HG03039 (cell line): Measurements from ENCODE around the gene MYO6.

Source experiments
- ATAC-seq: cut with Tn5 transposase; IDR thresholded peaks from one replicate; pipeline ENCODE4 v1.9.1; 2021; ENCODE audit warnings: mild to moderate bottlenecking, moderate library complexity; ENCODE audit not compliant: unreplicated experiment

The MYO6 gene

DNA sequence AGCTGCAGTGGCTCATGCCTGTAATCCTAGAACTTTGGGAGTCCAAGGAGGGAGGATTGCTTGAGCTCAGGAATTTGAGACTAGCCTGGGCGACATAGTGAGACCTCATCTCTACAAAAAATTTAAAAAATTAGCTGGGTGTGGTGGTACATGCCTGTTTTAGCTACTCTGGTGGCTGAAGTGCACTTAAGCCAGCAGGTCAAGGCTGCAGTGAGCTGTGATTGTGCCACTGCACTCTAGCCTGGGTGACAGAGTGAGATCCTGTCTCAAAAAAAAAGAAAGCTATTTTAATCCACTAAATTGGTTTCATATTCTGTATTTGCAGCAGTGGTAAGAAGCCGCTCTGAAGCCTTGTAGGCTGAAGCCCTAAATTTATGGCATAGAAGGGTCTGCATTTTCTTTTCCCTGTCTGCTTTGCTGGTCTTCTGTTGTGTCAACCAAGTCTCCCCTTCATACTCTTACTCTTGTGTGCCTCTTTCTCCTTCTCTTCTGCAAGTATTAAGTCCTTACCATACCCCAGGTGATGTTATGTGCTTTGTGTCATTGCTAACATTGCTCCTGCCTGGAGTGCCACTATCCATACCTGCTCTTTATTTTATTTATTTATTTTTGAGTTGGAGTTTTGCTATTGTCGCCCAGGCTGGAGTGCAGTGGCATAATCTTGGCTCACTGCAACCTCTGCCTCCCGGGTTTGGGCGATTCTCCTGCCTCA, 70.9 kb downstream of the MYO6 start:
- no peak for ATAC-seq

DNA sequence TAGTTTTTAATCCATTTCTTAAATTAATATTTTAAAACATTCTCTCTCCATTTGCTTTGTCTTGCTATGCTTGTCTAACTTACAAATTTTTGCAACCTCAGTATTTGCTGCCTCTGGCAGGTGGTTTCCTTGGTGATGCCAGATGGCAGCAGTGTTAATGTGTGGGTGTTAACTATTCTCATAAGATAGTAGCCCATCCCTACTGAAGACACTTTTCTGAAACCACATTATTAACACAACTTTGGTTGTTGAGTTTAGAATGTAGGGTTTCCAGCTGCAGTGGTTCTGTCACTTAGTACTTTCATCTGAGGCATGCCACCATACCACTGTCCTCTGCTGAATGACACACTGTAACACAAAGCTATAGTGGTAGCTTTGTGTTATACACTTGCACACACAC, 75.1 kb downstream of the MYO6 start:
- no peak for ATAC-seq

DNA sequence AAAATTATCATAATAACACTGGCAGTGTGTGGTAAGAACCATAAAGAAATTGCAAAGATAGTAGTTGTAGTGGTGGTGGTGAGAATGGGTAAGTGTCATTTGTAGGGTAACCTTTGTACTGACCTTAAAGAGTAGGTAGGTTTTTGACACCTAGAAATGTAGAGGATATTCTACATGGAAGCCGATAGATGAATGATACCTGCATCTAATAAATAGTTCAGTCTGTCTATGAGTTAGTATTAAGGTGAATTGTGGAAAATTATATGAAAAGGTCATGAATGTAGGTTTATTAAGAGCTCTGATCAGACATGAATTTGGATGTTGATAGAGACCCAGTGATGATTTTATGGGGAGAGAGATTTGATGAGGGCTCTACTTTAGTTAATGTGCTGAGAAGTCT, 78.1 kb downstream of the MYO6 start:
- ATAC-seq, result no peak

DNA sequence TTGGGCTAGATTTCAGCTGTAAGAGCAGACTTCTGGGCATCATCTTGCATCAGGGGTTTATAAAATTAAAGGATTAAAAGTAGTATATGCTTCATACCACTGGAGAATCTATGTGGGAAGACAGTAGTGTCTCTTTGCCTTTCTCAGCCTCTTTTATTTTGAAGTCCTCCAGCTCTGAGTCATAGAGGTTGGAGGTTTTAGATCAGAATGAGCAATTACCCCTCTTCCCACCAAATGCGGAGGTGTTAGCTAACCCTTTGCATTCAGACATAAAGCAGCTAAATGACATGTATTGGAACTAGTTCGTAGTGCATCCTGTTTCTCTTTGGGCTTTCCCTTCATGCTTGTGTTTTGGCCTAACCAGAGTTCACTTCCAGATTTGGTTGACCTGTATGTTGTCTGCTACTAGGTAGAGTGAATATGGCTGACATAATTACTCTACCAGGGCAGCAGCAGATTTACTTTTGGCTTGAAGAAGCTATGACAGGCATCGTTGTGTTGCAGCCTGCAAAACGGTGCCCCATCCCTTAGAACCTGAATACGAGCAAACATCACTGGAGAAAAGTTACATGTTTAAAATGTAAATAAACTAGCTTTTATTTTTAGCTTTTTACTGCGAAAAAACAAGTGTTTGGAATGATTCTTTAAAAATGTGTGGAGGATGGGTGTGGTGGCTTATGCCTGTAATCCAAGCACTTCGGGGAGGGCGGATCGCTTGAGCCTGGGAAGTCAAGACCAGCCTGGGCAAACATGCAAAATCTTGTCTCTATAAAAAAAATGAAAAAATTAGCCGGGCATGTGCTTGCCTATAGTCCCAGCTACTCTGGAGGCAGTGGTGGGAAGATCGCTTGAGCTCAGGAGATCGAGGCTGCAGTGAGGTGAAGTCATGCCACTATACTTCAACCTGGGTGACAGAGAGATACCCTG, 82.2 kb downstream of the MYO6 start:
- peak; percentile 89 for ATAC-seq

DNA sequence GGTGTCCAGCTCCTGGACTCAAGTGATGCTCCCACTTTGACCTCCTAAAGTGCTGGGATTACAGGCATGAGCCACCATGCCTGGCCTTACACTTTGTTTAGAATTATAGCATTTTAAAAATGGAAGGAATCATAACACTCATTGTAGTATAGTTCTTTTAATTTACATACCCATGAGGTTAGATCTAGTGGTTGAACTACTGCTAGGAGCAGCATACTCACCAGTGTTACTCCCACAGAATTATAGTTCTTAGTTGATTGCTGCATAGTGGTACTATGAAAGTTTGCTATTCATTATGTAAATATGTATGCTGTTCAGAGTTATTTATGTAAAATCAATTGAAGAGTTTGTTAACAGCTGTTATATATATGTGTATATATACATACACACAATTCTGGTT, 85.4 kb downstream of the MYO6 start:
- no peak for ATAC-seq

DNA sequence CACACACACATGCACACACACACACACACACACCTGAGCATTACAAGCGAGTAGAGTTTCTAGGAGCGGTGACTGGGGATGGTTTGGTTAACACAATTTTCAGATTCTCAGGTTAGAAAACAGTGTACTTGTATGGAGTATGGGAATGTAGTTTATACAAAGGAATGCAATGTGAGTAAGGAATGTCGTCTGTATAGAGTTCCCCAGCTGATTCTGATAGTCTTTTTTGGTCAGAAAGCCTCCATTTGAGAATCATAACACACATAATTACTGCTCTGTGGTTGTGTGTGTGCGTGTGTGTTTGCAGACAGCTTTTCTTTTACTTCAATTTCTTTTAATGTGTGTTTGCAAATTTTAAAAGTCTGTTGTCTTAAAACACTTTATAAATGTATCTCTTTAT, 93.2 kb downstream of the MYO6 start:
- no peak for ATAC-seq

DNA sequence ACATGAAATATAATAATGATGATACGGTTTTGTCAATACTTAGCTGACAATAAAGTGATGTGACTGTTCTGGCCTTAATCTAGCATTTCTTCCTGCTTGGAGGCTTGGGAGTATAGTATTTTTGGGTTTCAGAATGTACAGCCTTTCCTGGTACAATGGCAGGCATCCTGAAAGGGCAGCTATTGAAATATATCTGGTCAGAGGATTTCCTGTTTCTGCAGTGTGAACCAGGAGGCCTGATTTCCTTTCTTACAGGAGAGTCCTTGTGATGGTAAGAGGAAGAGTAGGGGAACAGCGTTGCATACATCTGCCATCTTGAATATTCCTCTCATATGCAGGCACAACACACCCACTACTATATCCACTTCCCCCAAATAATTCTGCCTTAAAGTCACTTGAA, 93.7 kb downstream of the MYO6 start:
- no peak for ATAC-seq

DNA sequence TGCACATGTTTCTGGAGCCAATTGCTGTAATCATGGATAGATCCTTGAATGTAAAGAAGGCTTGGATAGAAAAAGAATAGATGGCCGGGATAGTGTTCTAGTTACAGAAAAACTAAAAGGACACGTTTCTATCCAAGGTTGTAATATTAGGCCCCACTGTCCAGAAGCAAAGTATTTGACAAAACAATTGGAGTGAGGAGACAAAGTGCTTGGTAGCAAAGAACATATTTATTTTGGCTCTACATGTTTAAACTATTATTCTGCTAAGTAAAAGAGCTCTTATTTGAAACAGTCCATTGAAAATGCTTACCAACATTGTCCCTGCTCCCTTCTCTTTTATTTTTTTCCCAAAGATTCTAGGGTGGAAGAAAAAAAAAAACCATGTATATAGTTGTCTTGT, 94.4 kb downstream of the MYO6 start:
- no peak for ATAC-seq

DNA sequence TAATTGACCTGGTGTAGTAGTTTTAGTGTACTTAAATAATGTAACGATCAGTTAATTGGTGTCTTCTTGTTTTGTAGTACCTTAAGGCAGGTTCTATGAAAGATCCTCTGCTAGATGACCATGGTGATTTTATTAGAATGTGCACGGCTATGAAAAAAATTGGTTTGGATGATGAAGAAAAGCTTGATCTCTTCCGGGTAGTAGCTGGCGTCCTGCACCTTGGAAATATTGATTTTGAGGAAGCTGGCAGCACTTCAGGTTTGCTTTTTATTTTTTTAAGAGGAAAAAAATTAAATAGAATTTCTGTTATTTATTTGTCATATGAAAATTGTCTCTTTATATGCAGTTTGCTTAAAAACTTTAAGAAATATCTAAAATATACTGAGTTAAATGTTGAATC, 99.2 kb downstream of the MYO6 start:
- ATAC-seq, result no peak

DNA sequence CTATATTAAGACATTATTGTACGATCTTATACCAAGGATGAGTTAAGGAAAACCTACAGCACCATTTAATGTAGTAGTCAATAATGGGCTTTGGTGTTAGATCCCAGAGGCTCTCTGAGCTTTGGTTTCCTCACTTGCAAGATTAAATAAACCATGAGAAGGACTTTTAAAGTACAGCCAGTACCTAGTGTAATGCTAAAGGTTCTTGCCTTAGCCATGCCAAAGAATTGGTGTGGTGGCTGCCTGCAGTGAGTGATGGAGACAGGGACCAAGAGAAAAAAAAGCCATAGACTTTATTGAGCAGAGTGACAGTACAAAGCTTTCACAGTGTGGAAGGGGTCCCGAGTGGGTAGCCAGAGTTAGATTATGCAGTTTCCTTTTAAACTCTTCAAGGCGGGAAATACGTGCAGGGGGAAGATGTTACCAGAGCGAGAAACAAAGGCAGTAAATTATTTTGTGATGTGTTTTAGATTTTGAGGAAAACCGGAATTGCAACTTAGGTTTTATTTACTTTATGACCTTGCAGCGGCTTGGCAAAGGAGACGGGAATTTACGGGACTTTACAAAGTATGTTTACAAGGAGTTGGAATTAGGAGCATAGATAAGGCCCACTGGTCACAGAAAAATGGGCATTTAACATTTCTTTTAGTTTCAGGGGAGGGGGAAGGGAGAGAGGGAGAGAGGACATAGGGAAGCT, 100.4 kb downstream of the MYO6 start:
- ATAC-seq, result no peak

DNA sequence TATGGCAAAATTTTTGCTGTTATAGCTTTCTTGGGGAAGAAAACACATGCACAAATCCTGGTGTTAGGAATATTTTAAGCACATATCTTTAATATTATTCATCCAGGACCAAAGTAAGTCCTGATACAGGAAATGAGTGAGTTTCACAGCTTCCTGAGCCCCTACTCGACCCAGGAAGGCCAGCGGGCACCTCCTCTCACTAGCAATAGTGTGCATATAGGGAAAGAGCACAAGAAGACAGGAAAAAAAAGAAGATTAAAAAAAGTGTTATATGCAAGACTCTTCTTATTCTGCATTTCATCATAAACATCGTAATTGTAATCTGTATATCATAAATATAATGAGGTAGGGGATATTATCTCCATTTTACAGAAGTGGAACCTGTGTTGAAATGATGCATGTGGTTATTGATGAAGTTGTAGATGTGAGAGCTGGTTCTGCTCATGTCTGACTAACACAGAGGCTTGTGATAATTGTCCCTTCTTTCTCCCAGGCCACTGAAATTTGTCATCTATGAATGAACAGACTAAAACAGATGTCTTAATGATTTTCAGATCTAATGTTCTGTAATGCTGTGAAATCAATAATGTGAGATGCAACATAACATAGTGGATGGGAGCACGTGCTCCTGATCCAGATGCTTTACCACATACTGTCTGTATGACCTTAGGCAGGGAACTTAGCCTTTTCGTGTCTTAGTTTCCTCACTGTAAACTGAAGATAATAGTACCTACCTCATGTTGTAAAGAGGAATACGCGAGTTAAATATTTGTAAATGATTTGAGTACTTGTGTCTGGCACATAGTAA, 101.2 kb downstream of the MYO6 start:
- no peak for ATAC-seq

DNA sequence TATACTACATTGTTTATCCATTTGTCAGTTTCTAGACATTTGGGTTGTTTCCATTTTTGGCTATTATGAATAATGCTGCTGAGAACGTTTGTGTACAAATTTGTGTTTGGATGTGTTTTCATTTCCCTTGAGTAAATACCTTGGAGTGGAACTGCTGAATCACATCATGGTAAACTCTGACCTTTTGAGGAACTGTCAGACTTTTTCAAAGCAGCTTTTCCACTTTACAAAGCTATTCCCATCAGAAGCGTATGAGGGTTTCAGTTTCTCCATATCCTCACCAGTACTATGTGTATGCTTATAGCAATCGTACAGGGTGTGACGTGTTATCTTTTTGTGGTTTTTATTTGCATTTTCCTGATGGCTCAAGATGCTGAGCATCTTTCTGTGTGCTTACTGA, 103.7 kb downstream of the MYO6 start:
- ATAC-seq, result no peak

DNA sequence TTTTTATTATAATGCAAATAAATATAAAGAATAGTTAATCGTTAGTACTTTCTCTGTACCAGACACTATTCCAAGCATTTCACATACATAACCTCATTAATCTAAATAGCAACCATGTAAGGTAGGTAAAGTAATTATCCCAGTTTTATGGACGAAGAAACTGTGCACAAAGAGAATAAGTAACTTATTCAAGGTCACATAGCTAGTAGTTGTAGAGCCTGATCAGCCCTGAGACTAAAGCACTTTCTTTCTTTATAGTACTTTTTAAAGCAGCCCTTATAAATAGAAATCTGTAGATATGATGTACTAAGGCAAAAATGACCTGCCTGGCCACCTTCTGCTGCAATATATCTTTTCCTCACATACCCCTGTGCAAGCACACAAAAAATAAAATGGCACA, 104.8 kb downstream of the MYO6 start:
- no peak for ATAC-seq

DNA sequence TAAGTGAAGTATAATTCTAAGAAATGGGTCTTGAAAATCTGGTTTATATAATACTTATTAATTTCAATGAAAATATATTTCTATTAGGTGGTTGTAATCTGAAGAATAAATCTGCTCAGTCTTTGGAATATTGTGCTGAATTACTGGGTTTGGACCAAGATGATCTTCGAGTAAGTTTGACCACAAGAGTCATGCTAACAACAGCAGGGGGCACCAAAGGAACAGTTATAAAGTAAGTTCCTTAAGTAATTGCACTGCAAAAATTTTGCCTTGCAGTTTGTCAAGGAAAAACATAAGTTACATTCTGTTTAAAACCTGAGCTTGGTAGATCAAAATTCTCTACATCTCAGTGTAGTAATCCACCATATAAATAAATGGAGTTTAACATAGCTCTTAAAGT, 106.0 kb downstream of the MYO6 start:
- no peak for ATAC-seq

DNA sequence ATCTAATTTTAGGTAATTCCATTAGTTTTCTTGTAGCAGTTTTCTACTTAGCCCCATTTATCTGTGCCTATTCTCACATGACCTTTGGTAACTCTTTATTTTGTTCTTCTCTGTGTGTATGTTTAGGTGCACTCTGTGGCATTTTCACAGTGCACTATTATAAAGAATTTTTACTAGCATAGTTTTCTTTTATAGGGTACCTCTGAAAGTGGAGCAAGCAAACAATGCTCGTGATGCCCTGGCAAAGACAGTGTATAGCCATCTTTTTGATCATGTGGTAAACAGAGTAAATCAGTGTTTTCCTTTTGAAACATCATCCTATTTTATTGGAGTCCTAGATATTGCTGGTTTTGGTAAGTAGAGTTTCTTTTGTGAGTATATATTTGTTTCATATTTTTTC, 107.9 kb downstream of the MYO6 start:
- no peak for ATAC-seq

DNA sequence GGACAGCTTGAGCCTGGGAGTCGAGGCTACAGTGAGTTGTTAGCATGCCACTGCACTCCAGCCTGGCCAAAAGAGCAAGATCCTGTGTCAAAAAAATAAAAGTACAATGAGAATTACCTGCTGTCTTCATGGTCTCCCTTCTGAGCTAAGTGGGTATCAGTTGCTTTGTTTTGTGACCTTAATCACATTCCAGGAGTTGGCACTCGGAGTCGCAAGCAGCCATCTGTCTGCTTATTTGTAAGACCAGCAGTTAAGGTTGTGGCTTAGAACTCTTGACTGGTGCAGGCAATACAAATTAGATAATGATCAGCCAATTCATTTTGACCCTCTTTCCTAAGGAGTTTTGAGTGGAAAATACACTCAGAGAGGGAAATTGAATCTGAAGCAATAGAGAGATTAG, 114.0 kb downstream of the MYO6 start:
- ATAC-seq, result no peak

DNA sequence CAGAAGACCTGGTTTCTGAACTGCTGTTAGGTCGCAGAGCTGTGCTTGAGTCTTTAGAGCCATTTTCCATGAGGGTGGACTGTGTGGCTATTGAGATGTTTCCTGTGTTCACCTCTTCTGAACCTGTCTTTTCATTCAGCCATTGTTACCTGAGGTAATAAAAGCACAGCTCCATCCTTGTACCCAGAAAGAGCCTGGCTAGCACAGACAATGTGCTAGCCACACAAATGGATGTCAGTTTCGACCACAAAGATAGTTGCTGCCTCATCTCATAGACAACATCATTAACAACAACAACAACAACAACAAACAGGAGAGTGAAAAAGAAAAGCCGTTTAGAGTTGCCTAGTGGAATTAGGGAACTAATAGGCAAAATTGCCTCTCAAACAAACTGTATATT, 114.7 kb downstream of the MYO6 start:
- ATAC-seq, result no peak

DNA sequence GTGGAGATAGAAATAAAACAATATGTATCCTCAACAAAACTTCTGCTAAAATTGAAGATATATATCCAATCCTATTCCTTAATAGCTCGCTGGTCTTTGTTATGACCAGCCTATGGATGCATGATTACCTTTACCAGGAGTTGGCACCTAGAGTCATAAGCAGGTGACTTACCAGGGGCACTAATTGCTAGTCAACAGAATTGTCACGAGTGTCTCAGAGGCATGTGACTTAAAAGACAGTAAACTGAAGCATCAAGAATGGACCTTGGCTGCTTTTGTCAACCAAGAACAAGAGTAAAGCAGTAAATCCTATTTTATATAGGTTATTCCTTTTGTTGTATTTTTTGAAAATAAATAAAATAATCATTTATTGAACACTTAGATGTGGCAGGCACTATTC, 115.4 kb downstream of the MYO6 start:
- ATAC-seq, result no peak

DNA sequence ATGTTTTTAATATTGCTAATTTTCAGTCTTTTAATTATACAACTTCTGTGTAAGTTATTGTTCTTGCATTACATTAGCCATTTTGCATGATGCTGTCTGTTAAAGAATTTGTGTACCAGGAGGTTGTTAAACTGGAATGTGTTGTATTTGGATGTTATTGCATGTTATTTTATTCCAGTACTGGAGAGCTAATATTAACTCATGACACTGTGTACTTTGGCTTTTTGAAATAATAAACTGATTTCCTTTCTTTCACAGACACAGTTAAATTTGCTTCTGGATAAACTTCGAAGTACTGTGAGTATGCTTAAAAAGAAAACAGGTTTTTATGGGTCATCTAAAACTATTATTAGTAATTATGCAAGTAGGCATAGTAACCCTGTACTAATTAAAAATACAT, 121.3 kb downstream of the MYO6 start:
- ATAC-seq, result no peak

DNA sequence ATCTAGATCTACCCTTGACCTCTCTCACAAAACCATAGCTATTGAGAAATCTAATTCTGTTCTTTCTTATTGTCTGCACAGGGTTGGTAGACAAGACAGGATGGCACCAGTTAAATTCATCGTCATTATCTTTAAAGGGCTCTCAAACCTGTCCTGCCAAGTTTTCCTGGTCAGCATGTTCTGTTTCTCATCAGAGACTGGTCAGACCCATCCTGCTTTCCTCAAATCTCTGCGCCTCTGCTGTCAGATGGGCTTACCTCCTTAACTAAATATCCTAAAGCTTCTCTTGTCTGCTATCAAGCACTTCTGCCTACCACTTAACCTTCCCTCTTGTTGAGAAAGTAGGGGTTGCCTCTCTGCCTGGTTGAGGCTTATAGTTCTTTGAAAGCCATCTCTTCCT, 125.2 kb downstream of the MYO6 start:
- ATAC-seq, result no peak

DNA sequence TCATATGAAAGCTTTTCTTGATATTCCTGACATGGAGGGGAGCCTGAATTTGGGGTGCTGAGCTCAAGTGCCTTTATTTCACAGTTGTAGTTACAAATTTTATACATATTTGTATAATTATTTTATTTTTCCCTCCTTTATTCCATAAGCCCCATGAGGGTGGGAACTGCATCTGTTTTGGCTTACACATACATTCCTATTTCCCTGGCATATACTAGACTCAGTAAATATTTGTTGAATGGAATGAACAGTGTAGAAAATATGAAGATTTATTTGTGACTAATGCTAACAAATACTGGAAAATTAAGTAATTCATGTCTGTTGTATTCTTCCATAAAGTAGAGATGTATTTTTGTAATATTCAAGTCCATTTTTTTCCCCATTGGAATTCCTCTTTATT, 127.1 kb downstream of the MYO6 start:
- no peak for ATAC-seq
